Measurements from ENCODE around the gene INSM1. TPM values are rescaled to one million over a fixed set of nuclear protein-coding genes. Genes with fewer than 3 reads are reported as not detected.

The INSM1 gene
- total RNA-seq, 1 donor from 2014 or later, result not detected

DNA sequence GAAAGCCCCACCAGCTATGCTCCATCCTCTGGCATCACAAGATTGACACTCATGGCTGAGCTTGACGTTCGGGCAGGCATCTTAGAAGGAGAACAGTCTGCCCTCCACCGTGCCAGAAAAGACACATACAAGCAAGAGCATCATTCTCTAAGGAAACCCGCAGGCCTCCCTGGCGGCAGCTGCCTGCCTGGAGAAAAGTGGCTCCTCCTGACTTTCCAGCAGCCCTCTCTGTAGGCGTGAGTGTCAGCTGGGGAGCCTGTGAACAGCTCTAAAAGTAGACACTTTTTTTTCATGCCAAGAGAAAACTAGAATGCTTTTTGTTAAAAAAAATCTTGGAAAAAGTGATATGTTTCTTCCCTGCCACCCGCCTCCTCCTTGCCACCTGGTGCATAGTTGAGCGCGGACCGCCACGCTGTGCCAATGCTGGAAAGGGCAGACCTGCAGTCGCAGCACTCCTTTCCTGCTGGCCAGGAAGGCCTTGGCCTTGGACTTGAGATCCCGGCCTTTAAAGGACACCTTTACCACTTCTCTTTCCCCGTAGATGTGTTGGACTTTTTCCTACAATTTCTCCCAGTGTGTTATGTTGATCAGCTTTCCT lies 29.7 kb upstream of the INSM1 start:
- Histone ChIP-seq H3K36me3 (no peaks in the 10 kb centered on the region), H3K4me3 (no peak overlapping the region), H3K27ac (replicated peaks) (no peak overlapping the region), H3K4me1 (no peaks in the 10 kb centered on the region), H3K27me3 (ENCODE audit: low read depth) (peaks cover 4% of the 10 kb centered on the region), H3K9me3 (replicated peaks) (no peaks in the 10 kb centered on the region)
- no peak for DNase-seq
- intact Hi-C loops (cut with micrococcal nuclease), result no loop called here
- TF ChIP-seq, protein P1, sequence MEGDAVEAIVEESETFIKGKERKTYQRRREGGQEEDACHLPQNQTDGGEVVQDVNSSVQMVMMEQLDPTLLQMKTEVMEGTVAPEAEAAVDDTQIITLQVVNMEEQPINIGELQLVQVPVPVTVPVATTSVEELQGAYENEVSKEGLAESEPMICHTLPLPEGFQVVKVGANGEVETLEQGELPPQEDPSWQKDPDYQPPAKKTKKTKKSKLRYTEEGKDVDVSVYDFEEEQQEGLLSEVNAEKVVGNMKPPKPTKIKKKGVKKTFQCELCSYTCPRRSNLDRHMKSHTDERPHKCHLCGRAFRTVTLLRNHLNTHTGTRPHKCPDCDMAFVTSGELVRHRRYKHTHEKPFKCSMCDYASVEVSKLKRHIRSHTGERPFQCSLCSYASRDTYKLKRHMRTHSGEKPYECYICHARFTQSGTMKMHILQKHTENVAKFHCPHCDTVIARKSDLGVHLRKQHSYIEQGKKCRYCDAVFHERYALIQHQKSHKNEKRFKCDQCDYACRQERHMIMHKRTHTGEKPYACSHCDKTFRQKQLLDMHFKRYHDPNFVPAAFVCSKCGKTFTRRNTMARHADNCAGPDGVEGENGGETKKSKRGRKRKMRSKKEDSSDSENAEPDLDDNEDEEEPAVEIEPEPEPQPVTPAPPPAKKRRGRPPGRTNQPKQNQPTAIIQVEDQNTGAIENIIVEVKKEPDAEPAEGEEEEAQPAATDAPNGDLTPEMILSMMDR (IDR thresholded peaks at IDR 0.05; ENCODE audit: borderline replicate concordance), result no peak

DNA sequence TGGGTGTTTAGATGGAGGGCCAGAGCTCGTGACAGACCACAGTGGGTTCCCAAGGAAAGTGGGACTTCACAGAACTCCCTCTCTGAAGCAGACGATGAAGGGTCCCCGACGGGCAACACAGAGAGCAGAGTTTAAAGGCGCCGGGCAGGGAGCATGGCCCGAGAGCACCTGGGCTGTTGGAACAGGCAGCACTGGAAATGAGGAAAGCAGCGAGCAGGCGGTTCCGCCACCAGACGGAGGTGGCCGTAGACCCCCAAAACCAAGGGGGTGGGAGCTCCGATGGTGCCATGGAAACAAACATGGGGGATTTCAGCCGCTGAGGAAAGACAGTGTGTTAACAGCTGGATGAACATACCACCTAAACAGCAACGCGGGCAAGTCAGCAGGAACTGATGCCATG lies 27.5 kb upstream of the INSM1 start:
- Histone ChIP-seq H3K9me3 (replicated peaks) (no peaks in the 10 kb centered on the region), H3K4me3 (no peak overlapping the region), H3K27ac (replicated peaks) (no peak overlapping the region), H3K27me3 (ENCODE audit: low read depth) (peaks cover 4% of the 10 kb centered on the region), H3K36me3 (no peaks in the 10 kb centered on the region), H3K4me1 (no peaks in the 10 kb centered on the region)
- no peak for DNase-seq
- TF ChIP-seq, protein P1 (IDR thresholded peaks at IDR 0.05; ENCODE audit: borderline replicate concordance), result no peak
- intact Hi-C loops (cut with micrococcal nuclease), result no loop called here

DNA sequence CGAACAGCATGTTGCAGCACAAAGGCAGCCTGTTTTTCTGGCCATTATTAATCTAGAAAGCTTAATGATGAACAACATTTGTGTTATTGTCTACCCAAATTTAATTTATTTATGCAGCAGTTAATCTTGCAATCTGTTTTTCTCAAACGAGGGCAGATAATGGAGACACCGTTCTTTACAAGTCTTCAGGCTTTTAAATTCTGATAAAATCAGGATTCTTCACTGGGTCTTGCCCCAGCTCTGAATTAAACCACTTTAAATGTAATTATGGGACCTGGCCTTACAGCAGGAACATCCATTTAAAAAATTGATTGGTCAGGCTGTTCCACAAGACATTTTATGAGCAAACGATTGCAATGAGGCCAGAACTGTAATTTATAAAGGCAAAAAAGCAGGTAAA lies 26.5 kb upstream of the INSM1 start:
- TF ChIP-seq, protein P1 (IDR thresholded peaks at IDR 0.05; ENCODE audit: borderline replicate concordance), result no peak
- intact Hi-C loops (cut with micrococcal nuclease), result no loop called here

DNA sequence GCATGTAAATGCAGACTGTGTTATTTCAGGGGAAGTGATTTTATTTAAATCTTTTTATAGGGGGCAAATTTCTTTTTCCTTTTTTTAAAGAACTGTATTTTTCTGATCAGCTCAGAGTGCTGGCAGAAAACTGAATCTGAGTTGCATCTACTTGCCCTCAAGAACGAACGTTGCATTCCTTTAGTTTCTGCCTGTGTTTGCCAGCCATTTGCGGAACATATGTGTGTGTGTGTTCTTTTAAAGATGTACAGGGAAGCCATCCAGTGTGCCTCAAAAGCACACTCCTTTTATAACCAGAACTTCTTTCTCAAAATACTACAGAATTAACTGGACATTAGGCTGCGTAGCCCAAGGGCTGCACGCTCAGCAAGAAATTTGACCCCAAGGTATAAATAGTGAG lies 25.8 kb upstream of the INSM1 start:
- H3K36me3 ChIP-seq, result no peaks in the 10 kb centered on the region
- no peak for DNase-seq
- intact Hi-C loops (cut with micrococcal nuclease), result no loop called here

More for the DNA sequence above, 26.5 kb upstream of the INSM1 start:
- no peaks in the 10 kb centered on the region for H3K36me3 ChIP-seq
- H3K27me3 ChIP-seq (ENCODE audit: low read depth), result no peaks in the 10 kb centered on the region
- no peaks in the 10 kb centered on the region for H3K4me1 ChIP-seq
- H3K27ac ChIP-seq (replicated peaks), result no peak overlapping the region
- H3K4me3 ChIP-seq, result no peak overlapping the region
- peaks cover under 1% of the 10 kb centered on the region for H3K9me3 ChIP-seq (replicated peaks)
- no peak for DNase-seq

DNA sequence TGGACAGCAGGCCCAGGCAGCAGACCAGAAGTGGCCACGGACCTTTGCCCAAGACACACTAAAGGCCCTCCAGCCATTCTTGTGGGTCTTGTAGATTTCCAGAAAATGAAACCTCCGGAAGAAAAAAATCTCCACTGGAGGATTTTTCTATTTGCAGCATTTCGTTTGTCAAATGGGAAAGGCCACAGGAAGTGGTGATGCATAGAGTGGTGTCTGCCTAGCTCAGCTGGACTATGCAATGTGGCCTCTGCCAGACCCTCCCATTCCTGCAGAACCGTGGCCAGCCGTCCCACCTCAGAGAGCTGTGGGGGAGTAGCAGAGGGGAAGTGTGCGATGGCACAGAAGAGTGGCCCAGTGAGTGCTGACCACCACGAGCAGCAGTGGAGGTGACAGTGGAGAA lies 24.0 kb upstream of the INSM1 start:
- intact Hi-C loops (cut with micrococcal nuclease), result no loop called here
- H3K9me3 ChIP-seq (replicated peaks), result peaks cover 22% of the 10 kb centered on the region
- H3K27me3 ChIP-seq (ENCODE audit: low read depth), result no peaks in the 10 kb centered on the region
- H3K27ac ChIP-seq (replicated peaks), result no peak overlapping the region
- TF ChIP-seq, protein P1 (IDR thresholded peaks at IDR 0.05; ENCODE audit: borderline replicate concordance), result no peak
- H3K36me3 ChIP-seq, result no peaks in the 10 kb centered on the region
- no peak for DNase-seq
- no peak overlapping the region for H3K4me3 ChIP-seq
- H3K4me1 ChIP-seq, result no peaks in the 10 kb centered on the region

More for the DNA sequence above, 25.8 kb upstream of the INSM1 start:
- Histone ChIP-seq H3K27ac (replicated peaks) (no peak overlapping the region), H3K27me3 (ENCODE audit: low read depth) (no peaks in the 10 kb centered on the region), H3K4me1 (no peaks in the 10 kb centered on the region), H3K4me3 (no peak overlapping the region), H3K9me3 (replicated peaks) (peaks cover 8% of the 10 kb centered on the region)
- TF ChIP-seq, protein P1 (IDR thresholded peaks at IDR 0.05; ENCODE audit: borderline replicate concordance), result no peak
